ENCODE data around the gene ZPLD1. TPM values are rescaled to one million over a fixed set of nuclear protein-coding genes. Genes with fewer than 3 reads are reported as not detected.

ZPLD1 gene
- total and polyA plus RNA-seq, 4 donors, result 0.15 to 0.84 TPM; not detected in 2

DNA sequence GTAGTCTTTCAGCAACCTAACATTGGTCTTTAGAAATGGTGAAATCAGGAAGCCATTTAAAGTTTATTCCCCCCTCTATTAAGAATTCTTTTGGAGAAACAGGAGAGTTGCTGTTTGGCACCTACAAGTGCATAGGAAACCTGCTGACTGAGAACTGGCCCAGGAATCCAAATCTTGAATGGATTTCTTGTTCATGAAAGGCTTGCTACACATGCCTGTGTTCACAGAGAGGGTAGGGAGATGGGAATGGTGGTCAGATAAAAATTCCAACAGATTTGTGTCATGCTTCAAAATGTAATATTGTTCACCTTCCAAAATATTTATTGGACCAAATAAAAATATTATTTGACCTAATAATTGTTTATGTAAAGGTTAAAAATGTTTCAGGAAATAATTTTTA lies 24.2 kb upstream of the ZPLD1 start:
- ATAC-seq (ENCODE audit: low FRiP score), result no peak
- no peak overlapping the region for H3K4me3 ChIP-seq (ENCODE audit: low read length in 2 of 2)
- intact Hi-C loops (cut with DNase I), result no loop called here
- H3K9me3 ChIP-seq (ENCODE audit: control insufficient read depth, low read length), result no peaks in the 10 kb centered on the region
- no peak for DNase-seq
- no peak overlapping the region for H3K27ac ChIP-seq (ENCODE audit: low read depth in 1 of 2, low read length in 2 of 2)
- H3K27me3 ChIP-seq (ENCODE audit: control insufficient read depth in 1 of 2, insufficient read depth in 2 of 2, low read length in 1 of 2), result no peaks in the 10 kb centered on the region
- no peaks in the 10 kb centered on the region for H3K36me3 ChIP-seq (ENCODE audit: control insufficient read depth in 1 of 2, insufficient read depth in 2 of 2, low read length in 1 of 2)
- H3K4me1 ChIP-seq (ENCODE audit: control insufficient read depth in 1 of 2, insufficient read depth in 2 of 2, low read length in 2 of 2), result no peaks in the 10 kb centered on the region

DNA sequence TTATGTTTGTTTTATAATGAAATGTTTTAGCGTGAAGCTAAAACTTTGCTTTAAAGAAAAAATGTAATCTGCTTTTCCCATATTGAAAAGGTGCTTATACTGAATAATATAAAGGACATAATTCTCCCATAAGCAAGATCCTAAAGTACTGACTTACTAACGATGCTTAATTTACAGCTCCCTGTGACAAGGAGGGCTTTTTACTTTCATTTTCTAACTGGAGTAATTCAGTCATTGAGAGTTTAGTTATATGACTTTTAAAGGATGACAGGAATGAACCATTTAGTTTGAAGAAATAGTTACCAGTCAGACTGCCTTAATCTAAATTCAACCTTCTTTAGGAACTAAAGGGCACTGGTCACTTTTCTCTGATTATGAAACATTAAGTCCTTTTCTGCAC lies 19.3 kb upstream of the ZPLD1 start:
- 24 to 32% methylated on average over 2 of the region's 2 CpGs for whole genome bisulfite sequencing, 2 donors
- intact Hi-C loops (cut with DNase I), result loop anchor here in 1 of 2 donors (5.0 kb wide), 1 partner anchor 628 kb away; no protein-coding TSS in a partner anchor

DNA sequence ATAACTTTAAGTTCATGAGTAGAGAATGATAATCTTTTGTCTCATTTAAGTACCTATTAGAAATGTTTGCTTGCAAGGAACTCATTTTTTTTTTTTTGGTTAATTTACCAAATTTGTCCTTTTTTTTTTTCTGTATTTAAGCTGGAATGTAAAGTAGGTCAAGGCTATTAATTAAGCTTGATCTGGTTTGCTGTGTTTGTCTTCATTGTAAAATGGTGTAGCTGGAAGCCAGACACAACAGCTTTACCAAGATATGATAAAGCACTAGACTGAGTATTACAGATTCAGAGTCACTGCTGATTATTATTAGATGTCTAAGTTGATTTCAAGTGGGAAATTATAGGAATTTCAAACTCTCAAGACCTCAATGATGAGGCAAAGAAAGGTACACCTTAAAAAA lies 15.0 kb upstream of the ZPLD1 start:
- intact Hi-C loops (cut with DNase I), result loop anchor here in 1 of 2 donors (5.0 kb wide), 1 partner anchor 632 kb away; no protein-coding TSS in a partner anchor
- Histone ChIP-seq H3K27me3 (ENCODE audit: control insufficient read depth in 1 of 2, insufficient read depth in 2 of 2, low read length in 1 of 2) (no peaks in the 10 kb centered on the region), H3K4me3 (ENCODE audit: low read length in 2 of 2) (no peak overlapping the region)

More for the DNA sequence above, 19.3 kb upstream of the ZPLD1 start:
- no peak for ATAC-seq (ENCODE audit: low FRiP score)
- Histone ChIP-seq H3K27ac (ENCODE audit: low read depth in 1 of 2, low read length in 2 of 2) (no peak overlapping the region), H3K27me3 (ENCODE audit: control insufficient read depth in 1 of 2, insufficient read depth in 2 of 2, low read length in 1 of 2) (no peaks in the 10 kb centered on the region), H3K4me3 (ENCODE audit: low read length in 2 of 2) (peak overlapping the region; percentile 31 to 41), H3K9me3 (ENCODE audit: control insufficient read depth, low read length) (no peaks in the 10 kb centered on the region), H3K4me1 (ENCODE audit: control insufficient read depth in 1 of 2, insufficient read depth in 2 of 2, low read length in 2 of 2) (no peaks in the 10 kb centered on the region), H3K36me3 (ENCODE audit: control insufficient read depth in 1 of 2, insufficient read depth in 2 of 2, low read length in 1 of 2) (no peaks in the 10 kb centered on the region)
- no peak for DNase-seq

DNA sequence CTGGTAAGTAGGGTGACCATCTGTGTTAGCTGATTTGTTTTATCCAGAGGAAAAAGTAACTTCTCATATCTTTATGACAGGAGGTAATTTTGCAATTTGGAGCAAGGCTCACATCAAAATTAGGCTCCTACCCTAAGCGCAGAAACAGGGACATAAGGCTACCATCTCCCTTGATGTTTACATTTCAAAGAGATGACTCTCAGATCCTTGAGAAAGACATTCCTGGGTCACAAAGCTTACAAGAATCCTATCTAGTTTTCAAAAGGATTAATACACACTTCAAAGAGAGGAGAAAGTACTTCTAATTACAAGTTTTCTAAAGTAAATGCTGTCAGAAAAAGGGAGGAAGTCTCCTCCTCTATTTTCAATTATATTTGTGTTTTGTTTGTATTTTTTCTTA lies 7.0 kb downstream of the ZPLD1 start:
- Histone ChIP-seq H3K9me3 (ENCODE audit: control insufficient read depth, low read length) (no peaks in the 10 kb centered on the region), H3K4me1 (ENCODE audit: control insufficient read depth in 1 of 2, insufficient read depth in 2 of 2, low read length in 2 of 2) (no peaks in the 10 kb centered on the region), H3K27me3 (ENCODE audit: control insufficient read depth in 1 of 2, insufficient read depth in 2 of 2, low read length in 1 of 2) (no peaks in the 10 kb centered on the region), H3K27ac (ENCODE audit: low read depth in 1 of 2, low read length in 2 of 2) (no peak overlapping the region), H3K4me3 (ENCODE audit: low read length in 2 of 2) (no peak overlapping the region), H3K36me3 (ENCODE audit: control insufficient read depth in 1 of 2, insufficient read depth in 2 of 2, low read length in 1 of 2) (no peaks in the 10 kb centered on the region)
- WGBS, 2 donors, result 61 to 66% methylated on average over 1 of the region's 1 CpG
- intact Hi-C loops (cut with DNase I), result no loop called here
- DNase-seq (no peak), ATAC-seq (ENCODE audit: low FRiP score) (no peak)

More for the DNA sequence above, 15.0 kb upstream of the ZPLD1 start:
- ATAC-seq (ENCODE audit: low FRiP score) (no peak), DNase-seq (no peak)
- Histone ChIP-seq H3K36me3 (ENCODE audit: control insufficient read depth in 1 of 2, insufficient read depth in 2 of 2, low read length in 1 of 2) (no peaks in the 10 kb centered on the region), H3K9me3 (ENCODE audit: control insufficient read depth, low read length) (no peaks in the 10 kb centered on the region), H3K27ac (ENCODE audit: low read depth in 1 of 2, low read length in 2 of 2) (no peak overlapping the region), H3K4me1 (ENCODE audit: control insufficient read depth in 1 of 2, insufficient read depth in 2 of 2, low read length in 2 of 2) (no peaks in the 10 kb centered on the region)

DNA sequence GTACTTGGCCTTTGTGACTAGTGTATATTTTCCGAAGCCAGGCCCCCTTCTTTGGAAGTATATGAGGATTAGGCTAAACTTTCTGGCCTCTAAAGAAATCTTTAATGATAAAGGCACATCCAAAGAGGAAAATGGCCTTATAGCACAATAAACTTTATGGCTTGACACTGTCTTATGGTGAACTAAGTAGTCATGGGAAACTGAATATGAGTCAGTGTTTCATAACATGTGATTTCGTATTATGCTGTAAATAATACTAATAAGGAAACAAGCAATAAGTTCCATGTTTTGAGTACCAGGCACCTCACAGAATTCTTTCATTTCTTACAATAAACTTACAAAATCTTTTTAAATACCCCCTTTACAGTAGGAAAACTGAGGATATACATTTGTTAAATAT lies 8.2 kb downstream of the ZPLD1 start:
- H3K9me3 ChIP-seq (ENCODE audit: control insufficient read depth, low read length), result no peaks in the 10 kb centered on the region
- intact Hi-C loops (cut with DNase I), result no loop called here
- DNase-seq (no peak), ATAC-seq (ENCODE audit: low FRiP score) (no peak)
- no peaks in the 10 kb centered on the region for H3K4me1 ChIP-seq (ENCODE audit: control insufficient read depth in 1 of 2, insufficient read depth in 2 of 2, low read length in 2 of 2)
- H3K4me3 ChIP-seq (ENCODE audit: low read length in 2 of 2), result no peak overlapping the region
- WGBS, 2 donors, result 84 to 86% methylated on average over 2 of the region's 2 CpGs
- no peaks in the 10 kb centered on the region for H3K27me3 ChIP-seq (ENCODE audit: control insufficient read depth in 1 of 2, insufficient read depth in 2 of 2, low read length in 1 of 2)
- H3K27ac ChIP-seq (ENCODE audit: low read depth in 1 of 2, low read length in 2 of 2), result no peak overlapping the region
- H3K36me3 ChIP-seq (ENCODE audit: control insufficient read depth in 1 of 2, insufficient read depth in 2 of 2, low read length in 1 of 2), result no peaks in the 10 kb centered on the region

DNA sequence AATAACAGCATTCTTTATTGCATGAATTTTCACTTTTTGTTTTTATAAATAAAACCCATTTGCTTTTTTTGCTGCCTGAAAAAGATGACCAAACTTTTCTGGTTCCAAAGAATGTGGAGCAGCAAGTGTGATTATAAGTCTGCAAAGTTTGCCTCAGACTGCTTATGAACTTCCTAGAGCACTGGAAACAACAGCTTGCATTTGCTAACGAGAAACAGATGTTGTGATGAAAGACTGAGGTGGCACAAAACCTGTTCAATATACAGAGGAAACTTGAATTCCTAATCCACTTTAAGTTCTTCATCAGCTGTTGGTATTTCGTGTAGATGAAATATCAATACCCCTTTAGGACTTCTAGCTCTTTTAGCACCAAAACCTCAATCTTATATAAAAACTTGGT lies 9.3 kb downstream of the ZPLD1 start:
- H3K4me3 ChIP-seq (ENCODE audit: low read length in 2 of 2), result no peak overlapping the region
- ATAC-seq (ENCODE audit: low FRiP score) (no peak), DNase-seq (no peak)
- no peaks in the 10 kb centered on the region for H3K4me1 ChIP-seq (ENCODE audit: control insufficient read depth in 1 of 2, insufficient read depth in 2 of 2, low read length in 2 of 2)
- no peaks in the 10 kb centered on the region for H3K36me3 ChIP-seq (ENCODE audit: control insufficient read depth in 1 of 2, insufficient read depth in 2 of 2, low read length in 1 of 2)
- H3K27ac ChIP-seq (ENCODE audit: low read depth in 1 of 2, low read length in 2 of 2), result no peak overlapping the region
- intact Hi-C loops (cut with DNase I), result no loop called here
- H3K9me3 ChIP-seq (ENCODE audit: control insufficient read depth, low read length), result no peaks in the 10 kb centered on the region
- H3K27me3 ChIP-seq (ENCODE audit: control insufficient read depth in 1 of 2, insufficient read depth in 2 of 2, low read length in 1 of 2), result no peaks in the 10 kb centered on the region
- 13 to 25% methylated on average over 2 of the region's 2 CpGs for WGBS, 2 donors

DNA sequence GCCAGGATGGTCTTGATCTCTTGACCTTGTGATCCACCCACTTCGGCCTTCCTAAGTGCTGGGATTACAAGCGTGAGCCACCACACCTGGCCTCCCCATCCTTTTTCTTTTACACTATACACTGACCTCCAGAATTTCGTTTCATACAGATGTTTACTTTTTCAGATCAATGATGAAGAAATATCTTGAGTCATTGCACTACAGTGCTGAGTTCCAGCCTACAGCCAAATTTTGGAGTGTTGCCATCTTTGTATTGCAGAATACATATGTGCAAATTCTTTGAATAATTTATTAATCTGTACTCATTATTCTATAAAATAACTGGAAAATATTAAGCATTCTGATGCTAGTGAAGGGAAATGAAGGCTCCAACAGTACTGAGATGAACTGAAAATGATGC lies 12.5 kb downstream of the ZPLD1 start:
- ATAC-seq (ENCODE audit: low FRiP score) (no peak), DNase-seq (no peak)
- H3K4me1 ChIP-seq (ENCODE audit: control insufficient read depth in 1 of 2, insufficient read depth in 2 of 2, low read length in 2 of 2), result no peaks in the 10 kb centered on the region
- no peak overlapping the region for H3K27ac ChIP-seq (ENCODE audit: low read depth in 1 of 2, low read length in 2 of 2)
- H3K9me3 ChIP-seq (ENCODE audit: control insufficient read depth, low read length), result no peaks in the 10 kb centered on the region
- intact Hi-C loops (cut with DNase I), result no loop called here
- WGBS, 2 donors, result 74 to 78% methylated on average over 3 of the region's 3 CpGs
- H3K36me3 ChIP-seq (ENCODE audit: control insufficient read depth in 1 of 2, insufficient read depth in 2 of 2, low read length in 1 of 2), result no peaks in the 10 kb centered on the region
- no peak overlapping the region for H3K4me3 ChIP-seq (ENCODE audit: low read length in 2 of 2)
- no peaks in the 10 kb centered on the region for H3K27me3 ChIP-seq (ENCODE audit: control insufficient read depth in 1 of 2, insufficient read depth in 2 of 2, low read length in 1 of 2)

DNA sequence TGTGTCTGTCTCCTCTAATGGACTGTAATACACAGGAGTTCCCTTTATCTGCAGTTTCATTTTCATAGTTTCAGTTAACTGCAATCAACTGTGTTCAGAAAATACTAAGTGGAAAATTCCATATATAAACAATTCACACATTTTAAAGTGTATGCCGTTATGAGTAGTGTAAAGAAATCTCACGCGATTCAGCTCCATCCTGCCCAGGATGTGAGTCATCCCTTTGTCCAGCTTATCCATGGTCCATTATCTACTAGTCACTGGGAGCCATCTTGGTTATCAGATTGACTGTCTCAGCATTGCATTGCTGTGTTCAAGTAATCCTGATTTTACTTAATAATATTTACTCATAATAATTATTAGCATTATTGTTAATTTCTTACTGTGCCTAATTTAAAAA lies 14.5 kb downstream of the ZPLD1 start:
- Histone ChIP-seq H3K27me3 (ENCODE audit: control insufficient read depth in 1 of 2, insufficient read depth in 2 of 2, low read length in 1 of 2) (no peaks in the 10 kb centered on the region), H3K4me1 (ENCODE audit: control insufficient read depth in 1 of 2, insufficient read depth in 2 of 2, low read length in 2 of 2) (no peaks in the 10 kb centered on the region), H3K36me3 (ENCODE audit: control insufficient read depth in 1 of 2, insufficient read depth in 2 of 2, low read length in 1 of 2) (no peaks in the 10 kb centered on the region), H3K9me3 (ENCODE audit: control insufficient read depth, low read length) (no peaks in the 10 kb centered on the region), H3K27ac (ENCODE audit: low read depth in 1 of 2, low read length in 2 of 2) (no peak overlapping the region), H3K4me3 (ENCODE audit: low read length in 2 of 2) (no peak overlapping the region)
- intact Hi-C loops (cut with DNase I), result no loop called here
- ATAC-seq (ENCODE audit: low FRiP score) (no peak), DNase-seq (no peak)
- 70 to 81% methylated on average over 3 of the region's 3 CpGs for WGBS, 2 donors

DNA sequence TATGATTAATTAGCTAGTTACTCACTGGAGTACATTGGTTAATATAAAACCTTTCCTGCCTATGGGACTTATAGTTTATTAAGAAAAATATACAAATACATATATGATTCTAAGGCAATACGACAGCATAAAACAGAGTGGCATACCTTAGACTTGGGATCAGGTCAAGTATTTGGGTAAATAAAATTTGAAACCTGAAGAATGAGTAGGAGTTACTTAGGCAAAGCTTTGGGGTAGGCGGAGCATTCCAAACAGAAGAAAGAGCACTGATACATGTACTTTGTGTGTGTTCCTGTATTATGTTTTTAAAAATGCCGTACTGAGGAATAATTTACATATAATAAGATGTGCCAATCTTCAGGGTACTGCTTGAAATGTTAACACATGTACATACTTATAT lies 15.1 kb downstream of the ZPLD1 start:
- Histone ChIP-seq H3K36me3 (ENCODE audit: control insufficient read depth in 1 of 2, insufficient read depth in 2 of 2, low read length in 1 of 2) (no peaks in the 10 kb centered on the region), H3K4me3 (ENCODE audit: low read length in 2 of 2) (no peak overlapping the region), H3K4me1 (ENCODE audit: control insufficient read depth in 1 of 2, insufficient read depth in 2 of 2, low read length in 2 of 2) (no peaks in the 10 kb centered on the region), H3K27ac (ENCODE audit: low read depth in 1 of 2, low read length in 2 of 2) (no peak overlapping the region), H3K9me3 (ENCODE audit: control insufficient read depth, low read length) (no peaks in the 10 kb centered on the region), H3K27me3 (ENCODE audit: control insufficient read depth in 1 of 2, insufficient read depth in 2 of 2, low read length in 1 of 2) (no peaks in the 10 kb centered on the region)
- intact Hi-C loops (cut with DNase I), result no loop called here
- no peak for DNase-seq
- WGBS, 2 donors, result 73 to 78% methylated on average over 3 of the region's 3 CpGs
- no peak for ATAC-seq (ENCODE audit: low FRiP score)

Measured in aorta (tissue), 5 donors.